ENCODE data around the gene HMCN2.

HMCN2 gene

GRCh38 chr9:130383350-130383715 is 117.8 kb downstream of the HMCN2 start:
- Histone ChIP-seq H3K36me3 (ENCODE audit: control insufficient read depth, insufficient read depth, low read length) (no peaks in the 10 kb centered on the region), H3K4me3 (ENCODE audit: low read depth, low read length) (no peak overlapping the region), H3K27ac (ENCODE audit: low read depth, low read length) (no peak overlapping the region), H3K4me1 (ENCODE audit: control insufficient read depth, insufficient read depth, low read length) (no peaks in the 10 kb centered on the region), H3K9me3 (ENCODE audit: control insufficient read depth, insufficient read depth, low read length) (no peaks in the 10 kb centered on the region), H3K9ac (ENCODE audit: low read depth, low read length) (no peak overlapping the region), H3K27me3 (ENCODE audit: control insufficient read depth, insufficient read depth, low read length) (no peaks in the 10 kb centered on the region)

GRCh38 chr9:130383979-130384676 is 118.6 kb downstream of the HMCN2 start:
- H3K4me3 ChIP-seq (ENCODE audit: low read depth, low read length): no peak overlapping the region
- no peaks in the 10 kb centered on the region for H3K27me3 ChIP-seq (ENCODE audit: control insufficient read depth, insufficient read depth, low read length)
- no peaks in the 10 kb centered on the region for H3K4me1 ChIP-seq (ENCODE audit: control insufficient read depth, insufficient read depth, low read length)
- H3K9ac ChIP-seq (ENCODE audit: low read depth, low read length): no peak overlapping the region
- no peaks in the 10 kb centered on the region for H3K9me3 ChIP-seq (ENCODE audit: control insufficient read depth, insufficient read depth, low read length)
- no peak overlapping the region for H3K27ac ChIP-seq (ENCODE audit: low read depth, low read length)
- H3K36me3 ChIP-seq (ENCODE audit: control insufficient read depth, insufficient read depth, low read length): no peaks in the 10 kb centered on the region

GRCh38 chr9:130385257-130385656 is 119.7 kb downstream of the HMCN2 start:
- H3K27me3 ChIP-seq (ENCODE audit: control insufficient read depth, insufficient read depth, low read length): no peaks in the 10 kb centered on the region

GRCh38 chr9:130387398-130387797 is 121.8 kb downstream of the HMCN2 start:
- Histone ChIP-seq H3K36me3 (ENCODE audit: control insufficient read depth, insufficient read depth, low read length) (no peaks in the 10 kb centered on the region), H3K27ac (ENCODE audit: low read depth, low read length) (no peak overlapping the region), H3K9me3 (ENCODE audit: control insufficient read depth, insufficient read depth, low read length) (no peaks in the 10 kb centered on the region), H3K27me3 (ENCODE audit: control insufficient read depth, insufficient read depth, low read length) (no peaks in the 10 kb centered on the region), H3K9ac (ENCODE audit: low read depth, low read length) (no peak overlapping the region), H3K4me3 (ENCODE audit: low read depth, low read length) (no peak overlapping the region), H3K4me1 (ENCODE audit: control insufficient read depth, insufficient read depth, low read length) (no peaks in the 10 kb centered on the region)

More at GRCh38 chr9:130385257-130385656, 119.7 kb downstream of the HMCN2 start:
- no peaks in the 10 kb centered on the region for H3K9me3 ChIP-seq (ENCODE audit: control insufficient read depth, insufficient read depth, low read length)
- H3K4me1 ChIP-seq (ENCODE audit: control insufficient read depth, insufficient read depth, low read length): no peaks in the 10 kb centered on the region
- H3K4me3 ChIP-seq (ENCODE audit: low read depth, low read length): no peak overlapping the region
- H3K36me3 ChIP-seq (ENCODE audit: control insufficient read depth, insufficient read depth, low read length): no peaks in the 10 kb centered on the region
- H3K9ac ChIP-seq (ENCODE audit: low read depth, low read length): no peak overlapping the region
- H3K27ac ChIP-seq (ENCODE audit: low read depth, low read length): no peak overlapping the region

- Histone ChIP-seq H3K27ac (ENCODE audit: low read depth, low read length) (no peak overlapping the region), H3K27me3 (ENCODE audit: control insufficient read depth, insufficient read depth, low read length) (no peaks in the 10 kb centered on the region), H3K9me3 (ENCODE audit: control insufficient read depth, insufficient read depth, low read length) (no peaks in the 10 kb centered on the region), H3K9ac (ENCODE audit: low read depth, low read length) (no peak overlapping the region), H3K4me3 (ENCODE audit: low read depth, low read length) (no peak overlapping the region), H3K4me1 (ENCODE audit: control insufficient read depth, insufficient read depth, low read length) (no peaks in the 10 kb centered on the region), H3K36me3 (ENCODE audit: control insufficient read depth, insufficient read depth, low read length) (no peaks in the 10 kb centered on the region)
These were observed 122.3 kb downstream of the HMCN2 start for GRCh38 chr9:130387905-130388304.

GRCh38 chr9:130390390-130390789 is 124.8 kb downstream of the HMCN2 start:
- no peaks in the 10 kb centered on the region for H3K9me3 ChIP-seq (ENCODE audit: control insufficient read depth, insufficient read depth, low read length)
- no peaks in the 10 kb centered on the region for H3K36me3 ChIP-seq (ENCODE audit: control insufficient read depth, insufficient read depth, low read length)
- H3K9ac ChIP-seq (ENCODE audit: low read depth, low read length): no peak overlapping the region

GRCh38 chr9:130390986-130391385 is 125.4 kb downstream of the HMCN2 start:
- no peaks in the 10 kb centered on the region for H3K36me3 ChIP-seq (ENCODE audit: control insufficient read depth, insufficient read depth, low read length)
- H3K9ac ChIP-seq (ENCODE audit: low read depth, low read length): no peak overlapping the region
- no peak overlapping the region for H3K27ac ChIP-seq (ENCODE audit: low read depth, low read length)
- no peaks in the 10 kb centered on the region for H3K27me3 ChIP-seq (ENCODE audit: control insufficient read depth, insufficient read depth, low read length)
- H3K4me1 ChIP-seq (ENCODE audit: control insufficient read depth, insufficient read depth, low read length): no peaks in the 10 kb centered on the region
- no peak overlapping the region for H3K4me3 ChIP-seq (ENCODE audit: low read depth, low read length)
- no peaks in the 10 kb centered on the region for H3K9me3 ChIP-seq (ENCODE audit: control insufficient read depth, insufficient read depth, low read length)

More at GRCh38 chr9:130390390-130390789, 124.8 kb downstream of the HMCN2 start:
- Histone ChIP-seq H3K4me3 (ENCODE audit: low read depth, low read length) (no peak overlapping the region), H3K27ac (ENCODE audit: low read depth, low read length) (no peak overlapping the region), H3K27me3 (ENCODE audit: control insufficient read depth, insufficient read depth, low read length) (no peaks in the 10 kb centered on the region), H3K4me1 (ENCODE audit: control insufficient read depth, insufficient read depth, low read length) (no peaks in the 10 kb centered on the region)

- Histone ChIP-seq H3K36me3 (ENCODE audit: control insufficient read depth, insufficient read depth, low read length) (no peaks in the 10 kb centered on the region), H3K27me3 (ENCODE audit: control insufficient read depth, insufficient read depth, low read length) (no peaks in the 10 kb centered on the region), H3K27ac (ENCODE audit: low read depth, low read length) (no peak overlapping the region), H3K9me3 (ENCODE audit: control insufficient read depth, insufficient read depth, low read length) (no peaks in the 10 kb centered on the region), H3K4me3 (ENCODE audit: low read depth, low read length) (no peak overlapping the region), H3K9ac (ENCODE audit: low read depth, low read length) (no peak overlapping the region), H3K4me1 (ENCODE audit: control insufficient read depth, insufficient read depth, low read length) (no peaks in the 10 kb centered on the region)
These were observed 126.3 kb downstream of the HMCN2 start for GRCh38 chr9:130391866-130392265.

- Histone ChIP-seq H3K36me3 (ENCODE audit: control insufficient read depth, insufficient read depth, low read length) (no peaks in the 10 kb centered on the region), H3K27ac (ENCODE audit: low read depth, low read length) (no peak overlapping the region), H3K27me3 (ENCODE audit: control insufficient read depth, insufficient read depth, low read length) (no peaks in the 10 kb centered on the region), H3K9me3 (ENCODE audit: control insufficient read depth, insufficient read depth, low read length) (no peaks in the 10 kb centered on the region), H3K4me3 (ENCODE audit: low read depth, low read length) (no peak overlapping the region), H3K9ac (ENCODE audit: low read depth, low read length) (no peak overlapping the region), H3K4me1 (ENCODE audit: control insufficient read depth, insufficient read depth, low read length) (no peaks in the 10 kb centered on the region)
These were observed 128.1 kb downstream of the HMCN2 start for GRCh38 chr9:130393681-130394071.

- Histone ChIP-seq H3K4me1 (ENCODE audit: control insufficient read depth, insufficient read depth, low read length) (no peaks in the 10 kb centered on the region), H3K27me3 (ENCODE audit: control insufficient read depth, insufficient read depth, low read length) (no peaks in the 10 kb centered on the region), H3K9ac (ENCODE audit: low read depth, low read length) (no peak overlapping the region)
These were observed 128.8 kb downstream of the HMCN2 start for GRCh38 chr9:130394320-130394719.

GRCh38 chr9:130394814-130395470 is 129.4 kb downstream of the HMCN2 start:
- Histone ChIP-seq H3K27me3 (ENCODE audit: control insufficient read depth, insufficient read depth, low read length) (no peaks in the 10 kb centered on the region), H3K9ac (ENCODE audit: low read depth, low read length) (no peak overlapping the region), H3K27ac (ENCODE audit: low read depth, low read length) (no peak overlapping the region), H3K4me1 (ENCODE audit: control insufficient read depth, insufficient read depth, low read length) (no peaks in the 10 kb centered on the region), H3K9me3 (ENCODE audit: control insufficient read depth, insufficient read depth, low read length) (no peaks in the 10 kb centered on the region), H3K4me3 (ENCODE audit: low read depth, low read length) (no peak overlapping the region), H3K36me3 (ENCODE audit: control insufficient read depth, insufficient read depth, low read length) (no peaks in the 10 kb centered on the region)

More at GRCh38 chr9:130394320-130394719, 128.8 kb downstream of the HMCN2 start:
- no peak overlapping the region for H3K27ac ChIP-seq (ENCODE audit: low read depth, low read length)
- H3K9me3 ChIP-seq (ENCODE audit: control insufficient read depth, insufficient read depth, low read length): no peaks in the 10 kb centered on the region
- no peaks in the 10 kb centered on the region for H3K36me3 ChIP-seq (ENCODE audit: control insufficient read depth, insufficient read depth, low read length)
- no peak overlapping the region for H3K4me3 ChIP-seq (ENCODE audit: low read depth, low read length)

All from HUES48 (cell line).